HS-5 (cell line): Measurements from ENCODE around the gene DPPA5.
"Not testable (repeated sequence)": the region's sequence is repeated elsewhere in the genome, so short reads cannot be mapped to it uniquely, and the experiment has no call there.

Experiments used
- DNase-seq: peaks from one replicate; pipeline ENCODE4 v3.0.0-alpha.2; 2012; ENCODE audit warnings: low read depth

Gene DPPA5

GRCh38 chr6:73353636-73354593 is at the start of gene DPPA5:
Gene DPPA5 (minus strand): TSS chr6:73354276. CDS start chr6:73354225, 51 bp downstream.
- no peak for DNase-seq

- no peak for DNase-seq
These were observed 46.6 kb upstream of the DPPA5 start for GRCh38 chr6:73400656-73401055.

GRCh38 chr6:73395875-73396274 is 41.8 kb upstream of the DPPA5 start:
- DNase-seq, result no peak

GRCh38 chr6:73394577-73395354 is 40.7 kb upstream of the DPPA5 start, which contains the start of gene DDX43:
Gene DDX43 (plus strand): TSS chr6:73394828. CDS start chr6:73394906, 78 bp downstream.
- DNase-seq, result no peak

- DNase-seq, result no peak
These were observed 39.2 kb upstream of the DPPA5 start for GRCh38 chr6:73393278-73393677.

GRCh38 chr6:73392188-73392587 is 38.1 kb upstream of the DPPA5 start:
- DNase-seq, result not testable (repeated sequence)

- no peak for DNase-seq
These were observed 37.6 kb upstream of the DPPA5 start for GRCh38 chr6:73391675-73392074.

- DNase-seq, result no peak
These were observed 35.8 kb upstream of the DPPA5 start for GRCh38 chr6:73389854-73390253.

- peak; percentile 52 for DNase-seq
These were observed 34.9 kb upstream of the DPPA5 start for GRCh38 chr6:73388800-73389512.

- DNase-seq, result no peak
These were observed 34.3 kb upstream of the DPPA5 start for GRCh38 chr6:73388433-73388799.

GRCh38 chr6:73382462-73383113 is 28.5 kb upstream of the DPPA5 start:
- DNase-seq, result no peak

GRCh38 chr6:73381531-73381930 is 27.5 kb upstream of the DPPA5 start:
- not testable (repeated sequence) for DNase-seq

- DNase-seq, result no peak
These were observed 23.1 kb upstream of the DPPA5 start for GRCh38 chr6:73377225-73377624.

GRCh38 chr6:73375216-73375615 is 21.1 kb upstream of the DPPA5 start:
- no peak for DNase-seq

- DNase-seq, result no peak
These were observed 18.4 kb upstream of the DPPA5 start for GRCh38 chr6:73372516-73372915.

- no peak for DNase-seq
These were observed 17.9 kb upstream of the DPPA5 start for GRCh38 chr6:73371984-73372383.

GRCh38 chr6:73369563-73369962 is 15.5 kb upstream of the DPPA5 start, which contains the start of gene OOEP:
Gene OOEP (minus strand): TSS chr6:73369897. CDS start chr6:73369792, 105 bp downstream.
- DNase-seq, result no peak

GRCh38 chr6:73369157-73369556 is 15.1 kb upstream of the DPPA5 start:
- DNase-seq, result no peak

- no peak for DNase-seq
These were observed 14.6 kb upstream of the DPPA5 start for GRCh38 chr6:73368675-73369074.

GRCh38 chr6:73367761-73368355 is 13.8 kb upstream of the DPPA5 start:
- DNase-seq, result no peak

- DNase-seq, result no peak
These were observed 10.5 kb upstream of the DPPA5 start for GRCh38 chr6:73364549-73364948.
